ENCODE measurements around the gene ROR1. TPM values are rescaled to one million over a fixed set of nuclear protein-coding genes. Genes with fewer than 3 reads are reported as not detected.

The ROR1 gene
- total RNA-seq, 5 donors from 2014 or later (not counting 1 experiment from before 2014, with no cell fraction given), result 0.15 to 2.0 (median 0.33) TPM; not detected in 1

DNA sequence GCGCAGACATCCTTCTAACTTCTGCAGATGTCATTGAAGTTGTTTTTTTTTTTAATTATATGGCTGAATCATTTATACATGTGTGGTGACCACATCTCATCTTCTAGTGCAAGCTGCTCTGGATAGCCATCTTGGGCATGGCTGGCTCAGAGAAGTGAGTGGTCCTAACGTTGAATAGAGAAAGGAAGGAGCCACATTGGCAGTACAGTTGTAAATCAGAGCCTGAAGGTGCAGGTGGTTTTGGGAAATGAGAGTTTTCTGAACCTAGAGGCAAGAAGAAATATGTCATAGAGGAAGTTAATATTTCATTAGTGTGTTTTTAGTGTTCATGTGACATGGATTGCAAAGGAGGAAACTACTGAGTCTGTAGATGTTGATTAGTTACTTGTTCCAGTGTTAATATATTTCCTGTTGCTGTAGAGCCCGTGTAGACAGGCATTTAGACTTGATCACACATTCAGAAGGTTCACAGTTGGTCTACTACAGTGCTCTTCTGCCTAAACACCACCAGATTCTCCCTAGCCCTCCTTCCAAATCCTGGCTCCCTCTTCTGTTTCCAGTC, 163.7 kb downstream of the ROR1 start:
- 6% methylated on average over 2 of the region's 3 CpGs for WGBS (ENCODE audit: insufficient coverage)
- Histone ChIP-seq H3K4me1 (ENCODE audit: control insufficient read depth in 1 of 2, extremely low read depth in 1 of 2, insufficient read depth in 2 of 2, low read length in 2 of 2) (no peaks in the 10 kb centered on the region), H3K36me3 (ENCODE audit: control insufficient read depth in 2 of 2, extremely low read depth in 1 of 2, insufficient read depth in 1 of 2, low read length in 1 of 2) (no peaks in the 10 kb centered on the region), H3K9me3 (no peaks in the 10 kb centered on the region), H3K27ac (ENCODE audit: low read length) (no peak overlapping the region), H3K4me3 (ENCODE audit: control insufficient read depth in 1 of 2, extremely low read depth in 1 of 2, low read length in 1 of 2) (no peak overlapping the region), H3K27me3 (replicated peaks in 1 of 2; ENCODE audit: control insufficient read depth in 2 of 2, extremely low read depth in 1 of 2, insufficient read depth in 2 of 2, low read length in 1 of 2) (no peaks in the 10 kb centered on the region)
- H3K4me1 Mint-ChIP-seq, result no peaks in the 10 kb centered on the region
- H3K27me3 Mint-ChIP-seq, result peaks cover 0 to 3% of the 10 kb centered on the region in 2 donors
- H3K9me3 Mint-ChIP-seq, result no peaks in the 10 kb centered on the region
- CTCF ChIA-PET, result interaction anchor here in 1 of 2 donors (0.7 kb wide), 1 partner anchor 823 kb away, joined by 3 read pairs; no protein-coding TSS in a partner anchor
- POLR2A ChIA-PET, result no interaction called here
- no peaks in the 10 kb centered on the region for H3K36me3 Mint-ChIP-seq
- no peak for DNase-seq
- no peak overlapping the region for H3K4me3 Mint-ChIP-seq
- H3K27ac Mint-ChIP-seq, result no peak overlapping the region
- no peak for ATAC-seq (replicated peaks in 1 of 4)

DNA sequence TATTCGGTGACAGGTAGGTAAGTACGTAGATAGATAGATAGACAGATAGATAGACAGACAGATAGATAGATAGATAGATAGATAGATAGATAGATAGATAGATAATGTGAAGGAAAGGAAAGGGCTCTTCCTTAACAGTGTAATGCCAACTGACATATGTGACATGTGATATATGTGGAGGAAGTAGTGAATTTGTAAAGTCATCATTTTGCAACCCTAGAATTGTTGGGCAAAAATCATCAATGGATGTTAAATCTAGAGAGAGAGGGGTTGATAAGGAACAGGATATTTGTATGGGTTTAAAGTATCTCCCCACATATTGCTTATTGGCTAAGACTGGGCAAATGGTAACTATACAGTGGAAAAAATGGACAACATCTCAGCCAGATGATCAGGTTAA, 166.6 kb downstream of the ROR1 start:
- ChIA-PET POLR2A (no interaction called here), CTCF (no interaction called here)
- Histone ChIP-seq H3K4me3 (ENCODE audit: control insufficient read depth in 1 of 2, extremely low read depth in 1 of 2, low read length in 1 of 2) (no peak overlapping the region), H3K36me3 (ENCODE audit: control insufficient read depth in 2 of 2, extremely low read depth in 1 of 2, insufficient read depth in 1 of 2, low read length in 1 of 2) (no peaks in the 10 kb centered on the region), H3K27ac (ENCODE audit: low read length) (no peak overlapping the region), H3K9me3 (no peaks in the 10 kb centered on the region), H3K27me3 (replicated peaks in 1 of 2; ENCODE audit: control insufficient read depth in 2 of 2, extremely low read depth in 1 of 2, insufficient read depth in 2 of 2, low read length in 1 of 2) (no peaks in the 10 kb centered on the region), H3K4me1 (ENCODE audit: control insufficient read depth in 1 of 2, extremely low read depth in 1 of 2, insufficient read depth in 2 of 2, low read length in 2 of 2) (no peaks in the 10 kb centered on the region)
- Mint-ChIP-seq H3K4me3 (no peak overlapping the region), H3K9me3 (no peaks in the 10 kb centered on the region), H3K27me3 (peaks cover 3 to 5% of the 10 kb centered on the region in 2 donors), H3K27ac (no peak overlapping the region), H3K36me3 (no peaks in the 10 kb centered on the region), H3K4me1 (no peaks in the 10 kb centered on the region)
- no peak for ATAC-seq (replicated peaks in 1 of 4)
- 100% methylated on average over 2 of the region's 2 CpGs for WGBS (ENCODE audit: insufficient coverage)
- DNase-seq, result no peak

DNA sequence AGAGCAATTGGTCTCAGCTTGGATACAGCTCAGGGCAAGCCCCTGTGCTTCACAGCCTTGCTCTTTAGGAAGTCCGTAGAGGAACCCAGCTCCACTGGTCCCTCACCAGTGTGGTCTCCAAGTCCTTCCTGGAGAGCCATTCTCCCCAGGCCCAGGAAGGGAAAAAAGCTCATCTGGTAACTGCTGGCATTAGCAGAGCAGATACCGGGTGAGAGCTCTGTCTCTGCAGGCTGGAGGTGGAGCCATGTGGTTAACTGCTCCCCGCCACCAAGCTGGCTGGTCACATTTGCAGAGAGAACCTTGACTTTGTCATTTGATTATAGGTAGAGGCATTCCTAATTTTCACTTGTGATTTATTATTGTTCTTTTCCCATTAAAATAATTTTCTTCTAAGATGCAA, 169.6 kb downstream of the ROR1 start:
- Mint-ChIP-seq H3K27ac (no peak overlapping the region), H3K4me3 (no peak overlapping the region), H3K4me1 (no peaks in the 10 kb centered on the region), H3K36me3 (no peaks in the 10 kb centered on the region), H3K27me3 (peaks cover 3 to 5% of the 10 kb centered on the region in 2 donors), H3K9me3 (no peaks in the 10 kb centered on the region)
- Histone ChIP-seq H3K4me3 (ENCODE audit: control insufficient read depth in 1 of 2, extremely low read depth in 1 of 2, low read length in 1 of 2) (no peak overlapping the region), H3K27me3 (replicated peaks in 1 of 2; ENCODE audit: control insufficient read depth in 2 of 2, extremely low read depth in 1 of 2, insufficient read depth in 2 of 2, low read length in 1 of 2) (no peaks in the 10 kb centered on the region), H3K4me1 (ENCODE audit: control insufficient read depth in 1 of 2, extremely low read depth in 1 of 2, insufficient read depth in 2 of 2, low read length in 2 of 2) (no peaks in the 10 kb centered on the region), H3K27ac (ENCODE audit: low read length) (no peak overlapping the region), H3K36me3 (ENCODE audit: control insufficient read depth in 2 of 2, extremely low read depth in 1 of 2, insufficient read depth in 1 of 2, low read length in 1 of 2) (no peaks in the 10 kb centered on the region), H3K9me3 (no peaks in the 10 kb centered on the region)
- ChIA-PET POLR2A (interaction anchor here in 1 of 2 donors (0.6 kb wide), 1 partner anchor 14 kb away, joined by 6 read pairs; no protein-coding TSS in a partner anchor), CTCF (no interaction called here)
- ATAC-seq (replicated peaks in 1 of 4) (no peak), DNase-seq (no peak)
- WGBS (ENCODE audit: insufficient coverage), result 50% methylated on average over 1 of the region's 3 CpGs

DNA sequence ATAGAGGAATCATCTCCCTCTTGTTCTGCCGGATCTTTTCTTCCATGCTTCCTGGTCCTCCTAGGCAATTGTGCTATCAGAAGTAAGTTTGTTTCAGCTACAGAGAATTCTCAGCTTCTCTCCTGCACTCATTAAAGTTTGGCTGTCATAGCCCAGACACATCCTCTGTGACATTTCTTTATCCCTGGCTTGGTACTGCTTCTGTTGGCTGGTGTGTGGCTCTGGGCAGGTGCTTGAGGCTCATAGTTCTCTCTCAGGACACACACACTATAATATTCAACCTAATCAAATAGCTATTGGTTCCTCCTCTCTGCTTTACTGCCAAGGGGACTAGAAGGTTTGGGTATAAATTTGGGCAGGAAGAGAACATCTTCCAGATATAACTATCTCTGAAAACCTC, 172.1 kb downstream of the ROR1 start:
- WGBS (ENCODE audit: insufficient coverage), result 83% methylated on average over 1 of the region's 1 CpG
- Histone ChIP-seq H3K27ac (ENCODE audit: low read length) (no peak overlapping the region), H3K9me3 (no peaks in the 10 kb centered on the region), H3K27me3 (replicated peaks in 1 of 2; ENCODE audit: control insufficient read depth in 2 of 2, extremely low read depth in 1 of 2, insufficient read depth in 2 of 2, low read length in 1 of 2) (no peaks in the 10 kb centered on the region), H3K4me1 (ENCODE audit: control insufficient read depth in 1 of 2, extremely low read depth in 1 of 2, insufficient read depth in 2 of 2, low read length in 2 of 2) (no peaks in the 10 kb centered on the region), H3K36me3 (ENCODE audit: control insufficient read depth in 2 of 2, extremely low read depth in 1 of 2, insufficient read depth in 1 of 2, low read length in 1 of 2) (no peaks in the 10 kb centered on the region), H3K4me3 (ENCODE audit: control insufficient read depth in 1 of 2, extremely low read depth in 1 of 2, low read length in 1 of 2) (no peak overlapping the region)
- H3K36me3 Mint-ChIP-seq, result no peaks in the 10 kb centered on the region
- ATAC-seq (replicated peaks in 1 of 4) (no peak), DNase-seq (no peak)
- POLR2A ChIA-PET, result no interaction called here
- peaks cover 4 to 5% of the 10 kb centered on the region in 2 donors for H3K27me3 Mint-ChIP-seq
- CTCF ChIA-PET, result no interaction called here
- no peaks in the 10 kb centered on the region for H3K9me3 Mint-ChIP-seq
- no peak overlapping the region for H3K4me3 Mint-ChIP-seq
- H3K4me1 Mint-ChIP-seq, result no peaks in the 10 kb centered on the region
- no peak overlapping the region for H3K27ac Mint-ChIP-seq

DNA sequence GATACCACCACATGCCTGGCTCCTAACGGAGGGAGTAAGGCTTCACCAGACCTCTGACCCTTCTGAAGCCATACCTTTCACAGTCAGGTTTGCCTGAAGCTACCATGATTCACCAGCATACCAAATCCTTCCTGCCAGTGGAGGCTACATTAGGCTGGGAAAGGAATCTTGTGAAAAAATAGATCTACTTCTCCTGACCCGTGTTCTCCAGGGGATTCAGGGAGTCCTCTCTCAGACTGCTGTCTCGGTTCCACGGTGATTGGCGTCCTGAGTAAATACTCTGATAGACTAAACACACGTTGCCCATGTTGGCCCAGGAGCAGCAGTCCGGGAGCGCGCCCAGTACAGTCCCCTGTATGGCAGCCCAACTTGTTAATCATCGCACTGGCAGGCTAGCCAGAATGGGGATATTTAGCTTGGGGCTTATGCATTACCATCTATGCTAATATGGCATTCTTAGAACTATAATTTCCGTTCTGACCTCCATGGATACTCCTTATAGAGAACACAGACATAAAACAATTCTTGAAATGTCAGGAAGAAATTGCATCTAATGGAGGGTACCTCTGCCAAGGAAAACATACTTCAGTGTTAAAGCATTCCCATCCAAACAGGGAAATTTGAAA, 173.2 kb downstream of the ROR1 start:
- Histone ChIP-seq H3K27ac (ENCODE audit: low read length) (no peak overlapping the region), H3K9me3 (no peaks in the 10 kb centered on the region), H3K36me3 (ENCODE audit: control insufficient read depth in 2 of 2, extremely low read depth in 1 of 2, insufficient read depth in 1 of 2, low read length in 1 of 2) (no peaks in the 10 kb centered on the region), H3K27me3 (replicated peaks in 1 of 2; ENCODE audit: control insufficient read depth in 2 of 2, extremely low read depth in 1 of 2, insufficient read depth in 2 of 2, low read length in 1 of 2) (peaks cover 0 to 4% of the 10 kb centered on the region in 2 experiments), H3K4me1 (ENCODE audit: control insufficient read depth in 1 of 2, extremely low read depth in 1 of 2, insufficient read depth in 2 of 2, low read length in 2 of 2) (no peaks in the 10 kb centered on the region), H3K4me3 (ENCODE audit: control insufficient read depth in 1 of 2, extremely low read depth in 1 of 2, low read length in 1 of 2) (no peak overlapping the region)
- DNase-seq (no peak), ATAC-seq (replicated peaks in 1 of 4) (no peak)
- ChIA-PET POLR2A (no interaction called here), CTCF (no interaction called here)
- H3K9me3 Mint-ChIP-seq, result no peaks in the 10 kb centered on the region
- H3K4me1 Mint-ChIP-seq, result no peaks in the 10 kb centered on the region
- H3K4me3 Mint-ChIP-seq, result no peak overlapping the region
- WGBS (ENCODE audit: insufficient coverage), result 90% methylated on average over 7 of the region's 11 CpGs
- H3K36me3 Mint-ChIP-seq, result no peaks in the 10 kb centered on the region
- H3K27ac Mint-ChIP-seq, result no peak overlapping the region
- peaks cover 5 to 14% of the 10 kb centered on the region in 2 donors for H3K27me3 Mint-ChIP-seq

DNA sequence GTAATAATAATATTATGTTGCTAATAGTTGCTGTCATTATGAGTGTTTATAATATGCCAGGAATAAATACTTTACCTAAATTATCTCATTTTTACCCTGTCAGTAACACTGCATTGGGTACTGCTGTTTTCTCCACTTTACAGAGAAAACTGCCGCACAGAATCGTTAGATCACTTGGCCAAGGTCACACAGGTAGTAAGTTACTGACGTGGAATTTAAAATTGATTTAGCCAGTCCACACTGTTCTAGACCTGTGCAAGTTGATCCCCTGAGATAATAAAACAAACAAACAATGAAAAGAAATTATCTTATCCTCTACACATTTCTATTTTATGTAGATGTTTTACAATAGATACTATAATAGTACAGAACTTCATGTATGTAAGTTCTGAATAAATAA, 174.1 kb downstream of the ROR1 start:
- Mint-ChIP-seq H3K4me3 (no peak overlapping the region), H3K36me3 (no peaks in the 10 kb centered on the region), H3K27me3 (peaks cover 5 to 13% of the 10 kb centered on the region in 2 donors), H3K9me3 (no peaks in the 10 kb centered on the region), H3K4me1 (no peaks in the 10 kb centered on the region), H3K27ac (no peak overlapping the region)
- H3K9me3 ChIP-seq, result no peaks in the 10 kb centered on the region
- DNase-seq, result no peak
- POLR2A ChIA-PET, result no interaction called here
- WGBS (ENCODE audit: insufficient coverage), result no CpG with 5 or more reads among the region's 3 CpGs
- ATAC-seq (replicated peaks in 1 of 4), result no peak
- H3K36me3 ChIP-seq (ENCODE audit: control insufficient read depth in 2 of 2, extremely low read depth in 1 of 2, insufficient read depth in 1 of 2, low read length in 1 of 2), result no peaks in the 10 kb centered on the region
- H3K27ac ChIP-seq (ENCODE audit: low read length), result no peak overlapping the region
- peaks cover 0 to 6% of the 10 kb centered on the region in 2 experiments for H3K27me3 ChIP-seq (replicated peaks in 1 of 2; ENCODE audit: control insufficient read depth in 2 of 2, extremely low read depth in 1 of 2, insufficient read depth in 2 of 2, low read length in 1 of 2)
- H3K4me1 ChIP-seq (ENCODE audit: control insufficient read depth in 1 of 2, extremely low read depth in 1 of 2, insufficient read depth in 2 of 2, low read length in 2 of 2), result no peaks in the 10 kb centered on the region
- H3K4me3 ChIP-seq (ENCODE audit: control insufficient read depth in 1 of 2, extremely low read depth in 1 of 2, low read length in 1 of 2), result no peak overlapping the region
- CTCF ChIA-PET, result no interaction called here
